IgD-negative memory B cell (primary cell): ENCODE measurements around the gene VAV1. TPM values are rescaled to one million over a fixed set of nuclear protein-coding genes. Genes with fewer than 3 reads are reported as not detected.
"Not testable (repeated sequence)": the region's sequence is repeated elsewhere in the genome, so short reads cannot be mapped to it uniquely, and the experiment has no call there.

Experiments
- H3K27ac Mint-ChIP-seq, 3 donors: one replicate each; pipeline ENCODE4 v1.8.0; 2020 to 2022; ENCODE audit warnings: mild to moderate bottlenecking in 3 of 3, mixed read lengths in 3 of 3, moderate library complexity in 1 of 3
- H3K27me3 Mint-ChIP-seq: one replicate; pipeline ENCODE4 v1.8.0; 2021; ENCODE audit warnings: mixed read lengths
- H3K36me3 Mint-ChIP-seq: one replicate; pipeline ENCODE4 v1.8.0; 2020; ENCODE audit warnings: mild to moderate bottlenecking, mixed read lengths
- H3K4me1 Mint-ChIP-seq, 3 donors: one replicate each; pipeline ENCODE4 v1.8.0; 2020 to 2022; ENCODE audit warnings: mixed read lengths in 3 of 3, mild to moderate bottlenecking in 1 of 3
- H3K4me3 Mint-ChIP-seq, 4 donors: one replicate each; pipeline ENCODE4 v1.8.0; 2020 to 2022; ENCODE audit warnings: mild to moderate bottlenecking in 4 of 4, mixed read lengths in 4 of 4, moderate library complexity in 3 of 4
- H3K9me3 Mint-ChIP-seq, 3 donors: one replicate each; pipeline ENCODE4 v1.8.0; 2020 to 2021; ENCODE audit warnings: mixed read lengths in 3 of 3, mild to moderate bottlenecking in 1 of 3
- polyA plus RNA-seq: library from polyadenylated mRNA; unstranded; fragments of 300-500 nt; fragmentation: Illumina TruSeq; gene quantifications from one replicate; pipeline ENCODE4 v1.2.3, GENCODE V29; 2021

Gene VAV1
- polyA plus RNA-seq, 1 donor from 2014 or later: 47.5 TPM

DNA sequence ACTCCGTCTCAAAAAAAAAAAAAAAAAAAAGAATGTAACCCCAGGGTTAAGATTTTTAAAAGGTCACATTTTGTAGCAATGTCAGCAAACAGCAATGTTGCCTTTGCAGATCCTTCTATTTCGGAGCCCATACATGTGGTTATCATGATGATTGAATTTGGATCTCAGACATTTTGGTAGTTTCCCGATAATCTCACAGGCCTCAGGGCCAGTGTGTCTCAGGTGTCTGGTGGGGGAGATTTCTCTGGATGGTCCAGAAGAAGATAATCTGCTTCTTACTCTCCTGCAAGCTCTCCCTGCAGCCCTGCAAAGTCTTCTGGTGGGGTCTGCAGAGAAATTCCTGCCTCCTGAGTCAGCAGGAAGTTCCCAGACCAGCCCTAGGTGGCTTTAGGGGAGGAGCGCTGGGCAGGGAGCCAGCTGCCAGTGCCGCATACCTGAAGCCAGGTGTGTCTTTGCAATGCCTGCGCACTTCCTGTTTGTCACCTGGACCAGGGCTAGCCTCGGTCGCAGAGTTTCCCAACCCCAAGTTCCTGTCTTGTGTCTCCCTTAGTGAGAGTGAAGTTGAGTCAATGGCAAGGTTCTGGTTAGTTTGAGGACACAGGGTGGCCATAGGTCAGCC, 6.7 kb upstream of the VAV1 start:
- peak overlapping the region; percentile 90 to 94 (median 92) for H3K4me3 Mint-ChIP-seq
- H3K27me3 Mint-ChIP-seq: no peaks in the 10 kb centered on the region
- no peaks in the 10 kb centered on the region for H3K36me3 Mint-ChIP-seq
- H3K4me1 Mint-ChIP-seq: peaks cover 10 to 30% (median 30%) of the 10 kb centered on the region in 3 donors
- peak overlapping the region; percentile 75 to 96 (median 77) for H3K27ac Mint-ChIP-seq
- H3K9me3 Mint-ChIP-seq: no peaks in the 10 kb centered on the region

DNA sequence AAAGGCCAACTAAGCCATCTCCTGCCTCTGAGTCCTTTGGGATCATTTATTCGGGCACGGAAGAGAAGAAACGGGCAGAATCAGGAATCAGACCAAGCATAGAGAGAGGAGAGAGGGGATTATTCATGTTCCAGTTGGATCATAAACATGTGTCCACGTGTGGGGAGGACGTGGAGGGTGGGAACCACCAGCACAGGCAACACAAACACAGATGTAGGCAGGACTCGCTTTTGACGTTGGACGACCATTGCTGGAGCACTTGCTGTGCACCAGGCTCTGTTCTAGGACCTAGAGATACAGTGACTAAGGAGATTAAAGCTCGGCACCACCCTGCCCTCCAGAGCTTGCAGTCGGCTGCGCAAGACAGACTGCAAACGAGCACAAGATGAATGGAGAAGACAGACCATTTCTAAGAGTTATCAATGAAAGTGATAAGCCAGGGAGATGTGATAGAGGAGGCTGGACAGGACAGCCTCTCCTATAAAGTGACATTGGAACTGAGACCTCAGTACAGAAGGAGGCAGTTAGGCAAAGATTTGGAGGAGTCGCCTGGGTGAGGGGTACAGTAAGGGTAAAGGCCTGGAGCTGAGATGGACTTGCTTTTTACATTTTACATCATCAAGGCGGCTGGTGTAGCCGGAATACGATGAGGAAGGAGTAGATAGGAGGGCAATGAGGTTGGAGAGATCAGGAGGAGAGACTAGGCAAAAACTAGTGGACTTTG, 6.0 kb upstream of the VAV1 start:
- no peaks in the 10 kb centered on the region for H3K9me3 Mint-ChIP-seq
- peak overlapping the region; percentile 75 to 96 (median 77) for H3K27ac Mint-ChIP-seq
- H3K4me1 Mint-ChIP-seq: peaks cover 10 to 34% (median 30%) of the 10 kb centered on the region in 3 donors
- peak overlapping the region; percentile 90 to 94 (median 92) for H3K4me3 Mint-ChIP-seq
- no peaks in the 10 kb centered on the region for H3K27me3 Mint-ChIP-seq
- H3K36me3 Mint-ChIP-seq: no peaks in the 10 kb centered on the region

DNA sequence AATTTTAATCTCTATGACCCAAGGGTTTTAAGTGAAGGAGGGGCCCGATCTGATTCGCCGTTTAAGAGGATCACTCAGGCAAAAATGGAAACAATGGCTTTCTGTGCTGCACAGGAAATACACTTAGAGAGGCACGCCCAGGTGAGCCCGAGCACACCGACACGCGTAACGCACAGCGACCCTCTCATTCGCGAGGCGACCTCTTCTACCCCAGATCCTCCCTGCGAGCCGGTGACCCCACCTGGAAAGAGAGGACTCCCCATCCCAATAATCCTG, 5.5 kb upstream of the VAV1 start:
- H3K4me1 Mint-ChIP-seq: peaks cover 10 to 36% (median 34%) of the 10 kb centered on the region in 3 donors

GRCh38 chr19:6767357-6768235, 4.9 kb upstream of the VAV1 start, which contains the start of gene SH2D3A:
TSS of gene SH2D3A (minus strand) at chr19:6767435. CDS start at chr19:6763748, 3,687 bp downstream.
- Mint-ChIP-seq H3K4me1 (peaks cover 10 to 38% (median 37%) of the 10 kb centered on the region in 3 donors), H3K4me3 (peak within 1 kb of the TSS; percentile 90 to 94 (median 92)), H3K9me3 (no peaks in the 10 kb centered on the region), H3K27ac (peak within 1 kb of the TSS; percentile 75 to 96 (median 77)), H3K27me3 (no peaks in the 10 kb centered on the region), H3K36me3 (no peaks in the 10 kb centered on the region)

More for the DNA sequence above, 5.5 kb upstream of the VAV1 start:
- no peaks in the 10 kb centered on the region for H3K36me3 Mint-ChIP-seq
- peak overlapping the region; percentile 75 to 96 (median 77) for H3K27ac Mint-ChIP-seq
- no peaks in the 10 kb centered on the region for H3K27me3 Mint-ChIP-seq
- H3K4me3 Mint-ChIP-seq: peak overlapping the region; percentile 90 to 94 (median 92)
- H3K9me3 Mint-ChIP-seq: no peaks in the 10 kb centered on the region

DNA sequence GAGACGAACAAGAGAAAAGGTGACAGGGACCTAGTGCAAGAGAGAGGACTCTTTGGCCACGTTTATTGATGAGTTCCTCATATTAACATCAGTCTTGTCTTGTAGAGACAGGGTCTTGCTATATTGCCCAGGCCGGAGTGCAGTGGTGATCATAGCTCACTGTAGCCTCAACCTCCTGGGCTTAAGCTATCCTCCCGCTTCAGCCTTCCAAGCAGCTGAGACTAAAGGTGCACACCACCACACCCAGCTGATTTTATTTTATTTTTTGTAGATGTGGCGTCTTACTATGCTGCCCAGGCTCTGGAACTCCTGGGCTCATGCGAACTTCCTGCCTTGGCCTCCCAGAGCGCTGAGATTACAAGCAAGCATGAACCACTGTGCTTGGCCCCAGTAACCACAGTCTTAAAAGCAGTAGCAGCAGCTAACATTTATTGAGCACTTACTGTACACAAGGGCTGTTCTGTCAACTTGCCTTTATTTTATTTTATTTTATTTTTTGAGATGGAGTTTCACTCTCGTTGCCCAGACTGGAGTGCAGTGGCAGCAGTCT, 4.2 kb upstream of the VAV1 start:
- no peaks in the 10 kb centered on the region for H3K36me3 Mint-ChIP-seq
- H3K4me3 Mint-ChIP-seq: peak overlapping the region; percentile 90 to 94 (median 92)
- no peaks in the 10 kb centered on the region for H3K9me3 Mint-ChIP-seq
- no peaks in the 10 kb centered on the region for H3K27me3 Mint-ChIP-seq
- H3K27ac Mint-ChIP-seq: peak overlapping the region; percentile 75 to 96 (median 77)
- peaks cover 10 to 38% (median 37%) of the 10 kb centered on the region in 3 donors for H3K4me1 Mint-ChIP-seq

GRCh38 chr19:6769006-6769619, 3.4 kb upstream of the VAV1 start:
- Mint-ChIP-seq H3K27me3 (no peaks in the 10 kb centered on the region), H3K36me3 (peaks cover 3% of the 10 kb centered on the region), H3K27ac (peak overlapping the region; percentile 75 to 96 (median 87)), H3K4me3 (peak overlapping the region in 2 of 4 donors; percentile 38 to 61), H3K4me1 (peaks cover 14 to 41% (median 41%) of the 10 kb centered on the region in 3 donors), H3K9me3 (no peaks in the 10 kb centered on the region)

DNA sequence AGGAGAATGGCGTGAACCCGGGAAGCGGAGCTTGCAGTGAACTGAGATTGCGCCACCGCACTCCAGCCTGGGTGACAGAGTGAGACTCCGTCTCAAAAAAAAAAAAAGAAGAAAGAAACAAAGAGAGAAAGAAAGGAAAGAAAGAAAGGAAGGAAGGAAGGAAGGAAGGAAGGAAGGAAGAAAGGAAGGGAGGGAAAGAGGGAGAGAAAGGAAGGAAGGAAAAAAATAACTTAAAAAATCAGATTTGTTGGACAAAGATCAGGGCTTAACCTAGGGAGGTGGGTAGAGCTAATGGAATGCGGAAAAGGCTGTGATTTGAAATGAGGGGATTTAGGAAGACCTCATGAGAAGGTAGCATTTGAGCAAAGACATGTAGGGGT, 870 bp upstream of the VAV1 start:
- not testable (repeated sequence) for H3K9me3 Mint-ChIP-seq, H3K27me3 Mint-ChIP-seq
- Mint-ChIP-seq H3K36me3 (peaks cover 13% of the 10 kb centered on the region), H3K27ac (peak overlapping the region; percentile 86 to 95 (median 94)), H3K4me1 (peaks cover 23 to 44% (median 39%) of the 10 kb centered on the region in 3 donors), H3K4me3 (peak overlapping the region in 3 of 4 donors; percentile 84 to 99 (median 87))

DNA sequence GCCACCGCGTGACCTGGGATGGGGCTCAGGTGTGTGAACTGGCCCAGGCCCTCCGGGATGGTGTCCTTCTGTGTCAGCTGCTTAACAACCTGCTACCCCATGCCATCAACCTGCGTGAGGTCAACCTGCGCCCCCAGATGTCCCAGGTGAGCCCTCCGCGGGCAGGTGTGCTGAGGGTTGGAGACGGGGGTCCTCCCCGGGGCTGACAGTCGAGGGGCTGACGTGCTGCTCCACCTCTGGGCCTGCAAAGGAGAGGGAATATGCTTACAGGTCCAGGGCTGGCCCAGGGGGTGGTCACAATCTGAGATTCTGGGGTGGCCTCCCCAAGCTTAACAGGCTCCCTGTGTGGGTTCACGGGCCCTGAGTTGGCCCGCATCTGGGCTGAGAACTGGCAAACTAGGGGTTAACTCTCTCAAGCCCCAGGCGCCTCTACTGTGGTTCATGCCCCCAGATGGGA, 386 bp downstream of the VAV1 start:
- no peaks in the 10 kb centered on the region for H3K27me3 Mint-ChIP-seq
- H3K4me3 Mint-ChIP-seq: peak overlapping the region; percentile 87 to 100 (median 98)
- H3K4me1 Mint-ChIP-seq: peaks cover 25 to 46% (median 40%) of the 10 kb centered on the region in 3 donors
- peak overlapping the region; percentile 86 to 95 (median 94) for H3K27ac Mint-ChIP-seq
- H3K36me3 Mint-ChIP-seq: peaks cover 14% of the 10 kb centered on the region
- no peaks in the 10 kb centered on the region for H3K9me3 Mint-ChIP-seq

DNA sequence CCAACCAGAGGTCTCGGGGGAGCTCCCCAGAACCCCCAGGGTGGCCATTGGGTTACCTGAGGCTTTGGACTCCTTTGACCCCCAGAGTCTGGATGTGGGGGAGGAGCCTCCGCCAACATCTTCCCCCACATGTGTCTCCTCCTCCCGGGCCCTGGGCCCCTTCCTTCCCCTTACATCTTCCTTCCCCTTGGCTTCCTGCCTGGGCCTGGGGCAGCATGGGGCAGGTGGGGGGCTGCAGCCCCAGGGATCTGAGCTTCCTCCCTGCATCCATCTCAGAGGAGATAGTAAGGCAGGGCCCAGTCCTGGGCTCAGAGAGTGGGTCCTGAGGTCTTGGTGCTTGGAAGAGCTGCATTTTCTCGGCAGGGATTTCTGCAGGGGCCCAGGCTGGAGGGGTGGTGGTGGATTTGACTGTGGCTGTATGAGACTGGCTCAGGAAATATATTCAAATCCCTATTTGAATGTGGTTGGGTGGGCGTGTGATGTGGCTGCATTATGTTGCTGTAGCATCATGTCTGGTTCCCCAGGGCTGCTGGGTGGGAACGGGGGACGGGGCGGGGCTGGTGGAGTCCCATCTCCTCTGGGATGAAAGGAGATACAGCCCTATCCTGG, 919 bp downstream of the VAV1 start:
- Mint-ChIP-seq H3K27ac (peak overlapping the region; percentile 78 to 94 (median 86)), H3K4me1 (peaks cover 24 to 46% (median 39%) of the 10 kb centered on the region in 3 donors), H3K36me3 (peaks cover 15% of the 10 kb centered on the region), H3K27me3 (no peaks in the 10 kb centered on the region), H3K9me3 (no peaks in the 10 kb centered on the region), H3K4me3 (peak overlapping the region; percentile 87 to 100 (median 98))

DNA sequence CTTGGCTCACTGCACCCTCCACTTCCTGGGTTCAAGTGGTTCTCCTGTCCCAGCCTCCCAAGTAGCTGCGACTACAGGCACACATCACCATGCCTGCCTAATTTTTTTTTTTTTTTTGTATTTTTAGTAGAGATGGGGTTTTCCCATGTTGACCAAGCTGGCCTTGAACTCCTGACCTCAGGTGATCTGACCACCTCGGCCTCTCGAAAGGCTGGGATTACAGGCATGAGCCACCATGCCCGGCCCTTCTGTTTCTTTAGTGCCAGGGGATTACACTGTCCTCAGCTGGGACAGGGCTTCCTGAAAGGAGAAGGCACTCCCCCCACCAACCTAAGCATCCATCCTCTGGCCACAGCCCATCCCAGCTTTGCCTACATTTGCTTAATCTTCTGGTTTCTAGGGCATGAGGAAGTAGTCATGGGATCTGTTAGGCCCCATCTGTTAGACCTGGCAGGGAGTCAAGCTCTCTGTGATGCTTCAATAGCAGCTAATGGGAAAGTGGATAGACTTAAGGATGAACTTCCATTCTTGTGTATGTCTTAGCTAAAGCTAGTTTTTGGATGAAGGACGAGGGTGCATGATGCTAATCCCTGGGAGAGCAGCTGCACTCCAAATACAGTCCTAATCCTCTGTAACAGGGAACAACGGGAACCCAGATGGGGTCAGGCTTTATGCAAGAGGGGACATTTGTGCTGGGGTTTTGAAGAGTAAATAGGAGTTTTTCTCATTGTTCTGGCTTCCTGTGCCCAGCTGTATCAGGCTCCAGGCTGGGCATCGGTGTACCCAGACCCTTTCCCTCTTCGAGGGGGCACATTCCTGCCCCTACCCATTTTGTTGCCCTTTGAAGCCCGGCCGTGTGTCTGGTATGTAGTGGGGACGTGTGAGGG, 2.6 kb downstream of the VAV1 start:
- Mint-ChIP-seq H3K4me1 (peaks cover 26 to 52% (median 40%) of the 10 kb centered on the region in 3 donors), H3K27me3 (no peaks in the 10 kb centered on the region), H3K36me3 (peaks cover 15% of the 10 kb centered on the region), H3K4me3 (peak overlapping the region; percentile 63 to 88 (median 82)), H3K27ac (peak overlapping the region in 2 of 3 donors; percentile 39 to 93), H3K9me3 (no peaks in the 10 kb centered on the region)

GRCh38 chr19:6776045-6776444, 3.5 kb downstream of the VAV1 start:
- Mint-ChIP-seq H3K4me1 (peaks cover 28 to 47% (median 39%) of the 10 kb centered on the region in 3 donors), H3K4me3 (peak overlapping the region in 1 of 4 donors; percentile 68), H3K36me3 (peaks cover 15% of the 10 kb centered on the region)
- H3K9me3 Mint-ChIP-seq, H3K27me3 Mint-ChIP-seq, H3K27ac Mint-ChIP-seq: not testable (repeated sequence)

- Mint-ChIP-seq H3K36me3 (peaks cover 15% of the 10 kb centered on the region), H3K27me3 (no peaks in the 10 kb centered on the region)
Measured at GRCh38 chr19:6776999-6777398, 4.5 kb downstream of the VAV1 start.

GRCh38 chr19:6777434-6777833, 4.9 kb downstream of the VAV1 start:
- peak overlapping the region in 2 of 3 donors; percentile 48 to 74 for H3K27ac Mint-ChIP-seq
- peak overlapping the region in 3 of 4 donors; percentile 55 to 75 (median 58) for H3K4me3 Mint-ChIP-seq
- H3K27me3 Mint-ChIP-seq: no peaks in the 10 kb centered on the region
- H3K4me1 Mint-ChIP-seq: peaks cover 28 to 47% (median 39%) of the 10 kb centered on the region in 3 donors
- H3K9me3 Mint-ChIP-seq: no peaks in the 10 kb centered on the region
- peaks cover 15% of the 10 kb centered on the region for H3K36me3 Mint-ChIP-seq

More at GRCh38 chr19:6776999-6777398, 4.5 kb downstream of the VAV1 start:
- peak overlapping the region in 3 of 4 donors; percentile 55 to 75 (median 58) for H3K4me3 Mint-ChIP-seq
- peak overlapping the region in 2 of 3 donors; percentile 48 to 74 for H3K27ac Mint-ChIP-seq
- H3K4me1 Mint-ChIP-seq: peaks cover 28 to 49% (median 40%) of the 10 kb centered on the region in 3 donors
- no peaks in the 10 kb centered on the region for H3K9me3 Mint-ChIP-seq
